IPS DF 4.7 (cell line): ENCODE results near the gene RUBCNL.
"Not testable (repeated sequence)": the region's sequence is repeated elsewhere in the genome, so short reads cannot be mapped to it uniquely, and the experiment has no call there.

ENCODE experiments used
- DNase-seq: peaks from one replicate; pipeline ENCODE4 v3.0.0-alpha.2; 2013; ENCODE audit warnings: low spot score; ENCODE audit errors: extremely low read depth

Gene RUBCNL

GRCh38 chr13:46373623-46374022 lies 13.4 kb downstream of the RUBCNL start:
- no peak for DNase-seq

DNA sequence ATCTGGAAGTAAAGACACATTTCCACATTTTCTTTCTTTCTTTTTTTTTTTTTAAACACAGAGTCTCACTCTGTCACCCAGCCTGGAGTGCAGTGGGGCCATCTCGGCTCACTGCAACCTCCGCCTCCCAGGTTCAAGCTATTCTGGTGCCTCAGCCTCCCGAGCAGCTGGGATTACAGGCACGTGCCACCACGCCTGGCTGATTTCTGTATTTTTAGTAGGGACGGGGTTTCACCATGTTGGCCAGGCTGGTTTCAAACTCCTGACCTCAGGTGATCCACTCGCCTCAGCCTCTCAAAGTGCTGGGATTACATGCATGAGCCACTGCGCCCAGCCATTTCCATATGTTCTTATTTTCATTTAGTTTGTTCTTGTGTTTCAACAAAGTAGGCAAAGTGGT lies 14.1 kb downstream of the RUBCNL start:
- not testable (repeated sequence) for DNase-seq

DNA sequence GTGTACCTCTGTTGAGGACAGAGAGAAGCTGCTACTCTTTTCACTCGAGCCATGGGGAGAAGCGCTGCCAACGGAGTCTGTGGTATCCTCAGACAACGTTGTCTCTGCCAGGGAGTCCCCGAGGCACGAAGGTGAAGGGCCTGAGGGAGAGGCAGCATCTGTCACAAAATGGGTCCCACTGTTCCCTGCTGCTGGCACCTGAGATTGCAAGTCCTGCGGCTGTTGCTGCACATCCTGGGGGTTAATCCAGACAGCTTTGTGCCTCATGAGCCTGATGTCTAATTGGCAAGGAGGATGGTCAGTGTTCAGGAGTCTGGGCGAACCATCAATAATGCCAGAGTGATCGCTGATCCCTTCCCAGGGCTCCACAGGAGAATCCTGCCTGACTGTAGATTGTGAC lies 15.0 kb downstream of the RUBCNL start:
- DNase-seq, result no peak

GRCh38 chr13:46369506-46370277 lies 17.4 kb downstream of the RUBCNL start:
- DNase-seq, result no peak

- no peak for DNase-seq
Observed at GRCh38 chr13:46367617-46368327, 19.3 kb downstream of the RUBCNL start.

GRCh38 chr13:46361276-46361934 lies 25.6 kb downstream of the RUBCNL start:
- DNase-seq, result no peak

- no peak for DNase-seq
Observed at GRCh38 chr13:46360604-46361003, 26.4 kb downstream of the RUBCNL start.

GRCh38 chr13:46359714-46360113 lies 27.3 kb downstream of the RUBCNL start:
- no peak for DNase-seq

DNA sequence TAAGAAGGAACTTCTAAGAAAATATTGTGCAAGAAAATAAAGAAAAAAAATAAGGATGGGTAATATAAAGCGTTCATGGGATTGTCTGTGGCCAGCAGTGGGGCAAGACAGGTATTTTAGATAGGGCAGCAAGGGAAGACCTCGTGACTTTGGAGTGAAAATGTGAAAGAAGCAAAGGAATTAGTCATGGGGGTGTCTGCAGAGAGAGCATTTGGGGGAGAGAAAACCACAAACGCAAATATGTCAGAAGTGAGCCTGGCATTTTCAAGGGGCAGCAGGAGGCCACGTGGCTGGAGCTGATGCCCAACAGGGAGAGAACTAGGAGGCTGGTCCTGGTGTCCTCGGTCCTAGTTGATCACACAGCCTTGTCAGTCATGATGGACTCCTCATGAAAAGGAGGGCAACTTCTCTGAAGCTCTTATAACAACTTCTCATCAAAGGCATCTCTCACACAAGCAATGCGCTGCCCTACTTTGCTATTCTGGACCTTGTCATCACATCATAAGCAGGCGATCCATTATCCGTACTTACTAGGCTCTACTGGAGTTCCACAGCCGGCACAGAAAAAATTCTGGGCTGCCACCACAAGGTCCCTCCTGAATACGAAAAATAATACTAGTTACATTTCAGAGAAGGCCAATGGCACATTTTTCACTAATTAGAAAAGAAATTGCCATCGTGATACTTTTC lies 31.0 kb downstream of the RUBCNL start:
- no peak for DNase-seq

DNA sequence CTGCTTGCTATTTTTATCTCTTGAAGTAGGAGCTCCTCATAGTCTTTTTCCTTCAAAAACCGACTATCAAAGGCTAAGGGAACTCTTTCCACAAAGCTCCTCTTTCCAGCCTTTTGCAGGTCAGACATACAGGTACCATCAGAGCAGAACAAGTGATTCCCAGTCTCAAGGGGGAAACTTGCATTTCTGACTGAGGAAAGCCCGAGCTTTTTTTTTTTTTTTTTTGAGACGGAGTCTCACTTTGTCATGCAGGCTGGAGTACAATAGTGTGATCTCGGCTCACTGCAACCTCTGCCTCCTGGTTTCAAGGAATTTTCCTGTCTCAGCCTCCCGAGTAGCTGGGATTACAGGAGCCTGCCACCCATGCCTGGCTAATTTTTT lies 32.0 kb downstream of the RUBCNL start:
- DNase-seq, result no peak

DNA sequence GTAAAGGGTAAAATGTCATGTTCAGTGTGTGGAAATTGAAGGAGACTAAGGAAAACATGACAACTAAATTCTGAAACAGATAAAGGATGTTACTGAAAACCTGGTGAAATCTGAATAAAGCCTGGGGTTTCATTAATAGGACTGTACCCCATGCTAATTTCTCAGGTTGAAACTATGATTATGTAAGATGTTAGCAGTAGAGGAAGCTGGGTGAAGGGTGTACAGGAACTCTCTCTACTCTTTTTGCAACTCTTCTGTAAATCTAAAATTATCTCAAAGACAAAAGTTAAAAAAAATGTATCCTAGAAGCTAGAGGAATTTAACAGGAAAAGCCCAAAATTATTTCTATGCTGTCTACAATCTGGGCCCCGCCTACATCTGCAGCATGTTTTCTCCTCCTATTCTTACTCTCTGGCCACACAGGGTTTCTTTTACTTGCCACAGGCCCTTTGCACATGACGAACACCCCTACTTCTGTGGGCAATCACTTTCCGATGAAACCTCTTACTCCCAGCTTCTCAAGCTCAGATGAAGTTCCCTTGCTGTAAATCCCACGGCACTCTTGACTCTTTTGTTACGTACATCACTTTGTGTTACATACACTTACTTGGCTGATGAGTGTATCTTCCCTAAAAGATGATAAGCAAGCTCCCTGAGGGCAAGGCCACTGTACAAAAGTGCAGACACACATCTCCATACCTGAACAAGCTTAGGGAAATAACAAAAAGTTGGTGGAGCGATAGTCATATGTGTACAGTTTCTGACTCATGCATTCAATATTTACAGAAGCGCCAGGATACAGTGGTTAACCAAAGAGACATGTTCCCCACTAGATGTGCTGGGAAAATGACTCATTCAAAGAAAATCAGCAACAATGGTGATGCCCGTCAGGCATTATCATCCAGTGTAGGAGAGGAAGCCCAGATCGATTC lies 32.6 kb downstream of the RUBCNL start:
- DNase-seq, result no peak

DNA sequence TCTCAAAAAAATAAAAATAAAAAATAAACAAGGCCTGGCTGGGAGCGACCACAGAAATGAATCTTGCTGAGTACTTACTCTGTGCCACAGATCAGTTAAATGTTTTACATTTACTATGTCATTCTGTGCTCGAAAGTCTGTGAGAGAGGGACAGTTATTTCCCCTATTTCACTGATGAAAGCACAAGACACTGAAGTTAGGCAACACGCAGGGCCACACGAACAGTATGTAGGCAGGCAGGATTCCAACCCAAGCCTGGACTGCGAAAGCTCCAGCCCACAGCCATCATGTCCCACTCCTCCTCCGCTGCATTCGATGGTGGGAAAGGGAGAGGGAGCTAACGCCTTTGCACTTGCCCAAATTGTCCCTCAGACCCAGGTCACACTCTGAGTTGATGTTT lies 34.2 kb downstream of the RUBCNL start:
- DNase-seq, result no peak

DNA sequence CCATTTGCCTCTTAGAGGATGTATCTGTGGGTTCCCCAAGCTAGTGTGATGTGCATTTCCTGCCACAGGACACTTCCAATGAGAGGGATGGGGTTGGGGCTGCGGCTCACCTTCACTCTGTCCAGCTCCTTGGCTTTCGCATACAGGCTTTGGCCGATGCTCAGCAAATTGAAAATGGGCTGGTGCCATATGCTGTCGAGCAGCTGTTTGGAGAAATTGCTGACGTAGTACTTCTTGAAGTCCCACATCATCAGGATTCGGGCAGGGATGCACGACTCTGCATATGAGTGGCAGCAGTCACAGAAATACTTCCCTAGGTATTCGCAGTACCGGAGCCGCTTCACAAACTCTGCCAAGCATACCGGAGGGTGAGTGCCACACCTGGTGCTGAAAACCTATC lies 37.0 kb downstream of the RUBCNL start:
- DNase-seq, result no peak

- DNase-seq, result no peak
Observed at GRCh38 chr13:46348961-46349360, 38.1 kb downstream of the RUBCNL start.

GRCh38 chr13:46347277-46347676 lies 39.8 kb downstream of the RUBCNL start:
- DNase-seq, result no peak

DNA sequence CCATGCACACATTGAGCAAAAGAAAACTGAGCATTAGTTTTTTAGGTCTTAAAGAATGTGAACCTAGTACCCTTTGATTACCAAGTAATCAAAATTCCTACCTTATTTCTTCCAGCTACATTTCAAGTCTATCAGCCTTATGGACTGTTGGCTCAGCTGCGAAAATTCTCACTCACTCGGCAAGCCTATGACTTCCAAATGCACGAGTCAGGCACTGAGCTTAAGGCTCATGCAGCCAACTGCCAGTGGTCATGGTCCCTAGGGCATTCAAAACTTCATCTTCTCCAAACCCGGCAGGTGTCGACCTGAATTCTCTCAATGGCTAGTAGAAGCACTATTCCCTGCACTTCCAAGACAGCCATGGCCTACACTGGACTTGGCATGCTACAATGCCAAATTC lies 41.2 kb downstream of the RUBCNL start:
- no peak for DNase-seq

- DNase-seq, result no peak
Observed at GRCh38 chr13:46345398-46345797, 41.7 kb downstream of the RUBCNL start.

DNA sequence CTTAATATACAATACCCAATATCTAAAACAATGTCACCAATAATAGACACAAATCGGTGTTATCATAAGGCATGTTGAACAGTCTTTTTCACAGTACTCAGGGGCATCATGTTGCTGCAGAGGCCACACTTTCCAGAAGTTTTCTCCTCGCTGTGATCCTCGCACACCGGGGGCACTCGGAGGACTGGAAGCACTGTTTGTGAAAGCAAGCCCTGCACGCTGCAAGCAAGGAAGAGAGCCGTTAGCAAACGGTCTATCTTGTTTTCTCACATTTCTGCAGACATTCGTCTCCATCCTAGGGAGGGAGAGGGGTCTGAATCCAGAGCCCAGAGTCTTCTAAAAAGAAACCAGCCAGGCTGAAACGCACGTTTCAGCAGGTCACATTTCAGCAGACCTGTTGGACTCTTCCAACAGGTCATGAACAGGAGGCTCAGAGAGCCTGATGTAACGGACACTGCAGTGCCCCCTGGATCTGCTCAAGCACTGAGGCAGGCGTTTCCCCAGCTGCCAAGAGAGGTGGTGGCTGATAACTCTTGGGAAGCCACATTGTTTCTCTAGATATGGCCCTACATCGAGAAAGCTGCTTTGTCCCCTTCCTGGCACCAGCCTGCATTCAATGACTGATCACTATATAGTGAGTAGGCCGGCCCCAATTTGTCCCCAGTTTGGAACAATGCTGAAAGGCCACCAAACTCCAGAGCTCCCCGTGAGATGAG lies 43.6 kb downstream of the RUBCNL start:
- DNase-seq, result no peak

- no peak for DNase-seq
Observed at GRCh38 chr13:46342538-46342937, 44.5 kb downstream of the RUBCNL start.

- DNase-seq, result no peak
Observed at GRCh38 chr13:46341112-46341711, 45.8 kb downstream of the RUBCNL start.
